NCI-H1436 treated with DMSO at 0.1 percent for 48 hours (cell line): Measurements from ENCODE around the gene GTPBP3.
"Not testable (repeated sequence)": the region's sequence is repeated elsewhere in the genome, so short reads cannot be mapped to it uniquely, and the experiment has no call there.

Experiments
- DNase-seq: peaks from one replicate; lab custom pipeline; 2025; lab: John Stamatoyannopoulos, UW

Gene GTPBP3

GRCh38 chr19:17336872-17337674, at the start of gene GTPBP3:
Gene GTPBP3, plus strand, starts transcription at chr19:17337553. Its CDS starts 59 bp downstream, at chr19:17337612.
- DNase-seq, result peak; percentile 94

- no peak for DNase-seq
These were observed 47.9 kb upstream of the GTPBP3 start for GRCh38 chr19:17289489-17289888.

GRCh38 chr19:17292301-17293074, 44.9 kb upstream of the GTPBP3 start:
- no peak for DNase-seq

GRCh38 chr19:17293605-17294004, 43.7 kb upstream of the GTPBP3 start:
- no peak for DNase-seq

- DNase-seq, result no peak
These were observed 43.1 kb upstream of the GTPBP3 start for GRCh38 chr19:17294051-17294891.

GRCh38 chr19:17295551-17295950, 41.8 kb upstream of the GTPBP3 start:
- not testable (repeated sequence) for DNase-seq

GRCh38 chr19:17296273-17296672, 41.1 kb upstream of the GTPBP3 start:
- DNase-seq, result no peak

- no peak for DNase-seq
These were observed 40.4 kb upstream of the GTPBP3 start for GRCh38 chr19:17296976-17297375.

GRCh38 chr19:17300992-17301619, 36.2 kb upstream of the GTPBP3 start:
- no peak for DNase-seq

- DNase-seq, result no peak
These were observed 34.8 kb upstream of the GTPBP3 start for GRCh38 chr19:17302391-17303166.

- DNase-seq, result peak; percentile 68
These were observed 34.0 kb upstream of the GTPBP3 start, which contains the start of gene ABHD8 for GRCh38 chr19:17303167-17303939. Gene ABHD8, minus strand, starts transcription at chr19:17303425. Its CDS starts 1,809 bp downstream, at chr19:17301616.

GRCh38 chr19:17303940-17304267, 33.4 kb upstream of the GTPBP3 start:
- no peak for DNase-seq

GRCh38 chr19:17304386-17305215, 32.8 kb upstream of the GTPBP3 start:
- DNase-seq, result no peak

- no peak for DNase-seq
These were observed 32.2 kb upstream of the GTPBP3 start for GRCh38 chr19:17305216-17305516.

- peak; percentile 96 for DNase-seq
These were observed 31.7 kb upstream of the GTPBP3 start, which contains the start of gene MRPL34 for GRCh38 chr19:17305517-17306284. Gene MRPL34, plus strand, starts transcription at chr19:17305872. Its CDS starts 21 bp downstream, at chr19:17305893.

GRCh38 chr19:17306285-17306714, 31.1 kb upstream of the GTPBP3 start:
- DNase-seq, result no peak

- DNase-seq, result no peak
These were observed 29.4 kb upstream of the GTPBP3 start for GRCh38 chr19:17307876-17308377.
